Activated CD4-positive, CD25-positive, alpha-beta regulatory T cell treated with anti-CD3 and anti-CD28 coated beads, Interleukin-2, amount 50 U/mL, for 16 hours (primary cell): ENCODE data around the gene REPIN1.
A peak's percentile ranks its signal among the peaks of the same experiment; 100 is the strongest.

ENCODE experiments used
- DNase-seq: peaks from one replicate; pipeline ENCODE4 v3.0.0-alpha.2; 2020; ENCODE audit warnings: low read depth, low spot score

The REPIN1 gene

DNA sequence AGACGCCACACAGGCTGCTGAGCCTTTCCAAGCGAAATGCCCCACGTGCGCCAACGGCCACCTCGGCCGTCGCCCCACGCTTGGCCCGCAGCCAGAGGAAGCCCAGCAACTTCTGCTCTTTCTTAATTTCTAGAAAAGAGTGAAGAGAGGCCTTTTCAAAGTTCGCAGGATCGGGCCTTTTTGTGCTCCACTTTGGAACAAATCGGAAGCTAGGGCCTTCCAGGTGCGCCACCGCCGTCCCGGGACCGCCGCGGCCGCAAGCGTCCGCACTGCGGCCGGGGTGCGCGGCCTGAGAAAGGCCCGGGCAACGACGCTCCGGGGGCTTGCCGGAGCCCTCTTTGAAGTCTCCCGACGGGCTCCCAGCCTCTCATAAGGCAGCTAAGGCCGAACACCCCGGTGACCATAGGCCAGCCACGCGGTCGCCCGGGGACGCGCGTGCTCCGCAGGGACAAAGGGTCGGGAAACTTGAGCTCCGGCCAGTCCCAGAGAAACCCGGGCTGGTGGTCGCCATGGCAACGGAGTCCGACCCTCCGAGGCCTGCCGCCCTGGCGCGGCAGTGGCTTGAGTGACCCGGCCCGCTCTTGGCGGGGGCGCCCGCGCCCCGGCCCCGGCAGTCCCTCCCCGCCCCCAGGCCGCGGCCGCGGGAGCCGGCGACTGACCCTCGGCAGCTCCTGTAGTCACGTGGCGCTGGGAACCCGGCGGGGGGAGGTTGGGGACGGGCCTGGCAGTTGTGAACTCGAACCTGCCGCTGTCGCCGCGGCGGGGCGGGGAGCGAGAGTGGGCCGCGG is at the start of gene REPIN1:
Gene REPIN1, plus strand, starts transcription at position 727 of the 788 bp plus-strand sequence. CDS start 890 bp downstream, outside the sequence.
- peak; percentile 47 for DNase-seq

GRCh38 chr7:150321788-150322113 is 46.9 kb upstream of the REPIN1 start:
- no peak for DNase-seq

DNA sequence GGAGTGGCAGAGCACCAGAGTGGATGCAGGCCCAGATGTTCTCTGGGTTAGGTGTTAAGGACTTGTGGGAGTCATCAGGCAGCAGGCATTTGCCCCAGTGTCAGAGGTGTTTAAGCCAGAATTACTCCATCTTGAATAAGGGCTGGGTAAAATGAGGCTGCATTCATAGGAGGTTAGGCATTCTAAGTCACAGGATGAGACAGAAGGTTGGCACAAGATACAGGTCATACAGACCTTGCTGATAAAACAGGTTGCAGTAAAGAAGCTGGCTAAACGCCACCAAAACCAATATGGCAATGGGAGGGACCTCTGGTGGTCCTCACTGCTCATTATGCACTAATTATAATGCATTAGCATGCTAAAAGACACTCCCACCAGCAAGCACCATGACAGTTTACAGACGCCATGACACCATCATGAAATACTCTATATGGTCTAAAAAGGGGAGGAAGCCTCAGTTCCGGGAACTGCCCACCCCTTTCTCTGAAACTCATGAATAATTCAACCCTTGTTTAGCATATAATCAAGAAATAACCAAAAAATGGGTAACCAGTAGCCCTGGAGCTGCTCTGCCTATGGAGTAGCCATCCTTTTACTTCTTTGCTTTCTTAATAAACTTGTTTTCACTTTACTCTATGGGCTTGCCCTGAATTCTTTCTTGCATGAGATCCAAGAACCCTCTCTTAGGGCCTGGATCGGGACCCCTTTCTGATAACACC is 46.3 kb upstream of the REPIN1 start:
- peak; percentile 29 for DNase-seq

DNA sequence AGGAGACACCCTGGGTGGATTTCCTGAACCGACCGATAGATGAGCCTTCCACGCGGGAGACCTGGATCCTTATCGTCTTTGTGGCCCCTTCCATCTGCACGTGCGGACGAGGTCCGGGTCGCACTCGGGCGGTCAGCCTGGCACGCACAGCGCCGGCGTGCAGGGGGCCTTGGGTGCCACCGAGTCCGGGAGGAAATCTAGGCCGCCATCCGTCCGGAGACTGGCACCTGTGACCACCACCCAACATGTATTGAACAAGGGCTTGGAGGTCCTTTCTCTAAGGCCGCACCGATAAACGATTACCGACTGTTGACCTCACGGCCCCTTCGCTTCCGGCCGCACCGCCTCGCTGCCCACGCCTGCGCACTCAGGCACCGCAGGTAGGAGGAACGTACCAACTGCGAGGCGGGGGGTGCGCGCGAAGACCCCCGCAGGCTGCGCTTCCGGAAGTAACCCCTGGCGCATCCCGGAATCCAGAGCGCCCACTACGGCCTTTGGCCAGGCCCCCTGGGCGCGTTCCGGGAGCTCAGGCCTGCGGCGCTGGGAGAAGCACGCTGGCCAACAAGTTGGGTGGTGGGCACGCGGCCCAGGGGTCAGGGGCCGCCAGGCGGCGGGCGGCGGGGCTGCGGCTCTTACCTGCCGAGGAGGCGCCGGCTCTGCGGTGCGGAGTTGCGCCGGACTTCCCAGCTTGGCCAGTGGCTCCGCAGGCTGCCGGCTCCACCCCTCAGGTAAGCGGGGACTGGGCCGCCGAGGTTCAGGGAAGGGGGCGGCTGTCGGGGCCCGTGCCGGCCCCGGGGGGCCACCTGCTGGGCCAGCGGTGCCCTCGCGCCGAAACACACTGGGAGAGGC is 45.6 kb upstream of the REPIN1 start, which contains the start of the genes ACTR3C and LRRC61:
Gene ACTR3C, minus strand, starts transcription at position 713 of the 849 bp plus-strand sequence. CDS start 28,249 bp downstream, outside the sequence.
Gene LRRC61, plus strand, starts transcription at position 523 of the 849 bp plus-strand sequence. CDS start 13,507 bp downstream, outside the sequence.
- no peak for DNase-seq

DNA sequence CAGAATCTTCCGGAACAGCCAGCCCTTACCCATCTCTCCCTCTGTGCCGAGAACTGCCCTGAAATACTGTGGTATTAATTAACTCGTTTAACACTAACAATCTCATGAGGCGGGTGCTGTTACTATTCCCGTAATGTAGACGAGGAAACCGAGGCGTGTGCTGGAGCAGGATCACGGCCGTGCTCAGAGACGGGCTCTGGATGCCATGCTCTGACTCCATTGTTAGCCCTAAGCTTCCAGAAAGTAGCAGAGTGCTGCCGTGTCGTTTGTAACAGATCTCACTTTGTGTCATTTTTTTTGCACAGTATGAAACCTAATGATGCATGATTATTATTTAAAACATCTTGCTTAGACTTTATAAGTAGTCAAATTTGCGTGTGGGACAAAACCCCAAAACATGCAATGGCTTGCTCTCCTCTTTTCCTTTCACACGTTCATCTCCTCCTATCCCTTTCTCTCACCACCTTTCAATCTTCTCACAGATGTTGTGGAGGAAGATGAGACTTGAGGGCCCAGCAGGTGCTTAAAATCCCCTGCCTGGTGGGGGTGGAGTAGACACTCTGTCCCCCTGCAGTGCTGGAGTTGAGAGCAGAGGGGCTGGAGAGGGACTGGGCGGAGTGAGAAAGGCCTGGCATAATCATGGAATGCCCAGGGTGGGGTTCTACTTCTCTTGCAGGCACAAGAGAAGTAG is 44.8 kb upstream of the REPIN1 start:
- no peak for DNase-seq

GRCh38 chr7:150324373-150324961 is 44.2 kb upstream of the REPIN1 start:
- no peak for DNase-seq

- DNase-seq, result no peak
Observed at GRCh38 chr7:150325110-150325611, 43.5 kb upstream of the REPIN1 start.

GRCh38 chr7:150325901-150326300 is 42.7 kb upstream of the REPIN1 start:
- no peak for DNase-seq

DNA sequence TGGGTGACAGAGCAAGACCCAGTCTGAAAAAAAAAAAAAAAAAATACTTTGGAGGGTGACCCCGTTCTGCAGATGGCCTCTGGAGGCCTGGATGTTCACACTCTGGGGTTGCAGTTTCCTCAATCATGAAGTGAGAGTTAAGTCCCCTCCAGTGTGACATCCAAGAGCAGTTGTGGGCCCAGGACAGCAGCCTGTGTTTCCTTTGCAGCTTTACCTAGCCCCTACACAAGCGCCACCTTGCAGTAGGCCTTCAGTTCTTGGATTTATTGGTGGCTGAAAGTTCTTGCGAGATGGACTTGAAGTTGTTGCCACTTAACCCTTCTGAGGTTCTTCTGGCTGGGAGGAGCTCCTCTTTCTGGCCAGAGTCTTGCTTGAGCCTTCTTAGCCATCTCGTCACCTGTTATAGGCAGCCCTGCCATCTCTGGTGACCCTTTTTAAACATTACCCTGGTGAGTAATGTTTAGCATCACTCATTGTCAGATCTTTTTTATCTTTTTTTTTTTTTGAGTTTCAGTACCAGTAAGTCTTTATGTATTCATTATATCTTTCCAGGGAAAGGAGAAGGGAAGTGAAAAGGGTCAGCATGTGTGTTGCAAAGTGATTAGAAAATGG is 41.9 kb upstream of the REPIN1 start:
- no peak for DNase-seq

DNA sequence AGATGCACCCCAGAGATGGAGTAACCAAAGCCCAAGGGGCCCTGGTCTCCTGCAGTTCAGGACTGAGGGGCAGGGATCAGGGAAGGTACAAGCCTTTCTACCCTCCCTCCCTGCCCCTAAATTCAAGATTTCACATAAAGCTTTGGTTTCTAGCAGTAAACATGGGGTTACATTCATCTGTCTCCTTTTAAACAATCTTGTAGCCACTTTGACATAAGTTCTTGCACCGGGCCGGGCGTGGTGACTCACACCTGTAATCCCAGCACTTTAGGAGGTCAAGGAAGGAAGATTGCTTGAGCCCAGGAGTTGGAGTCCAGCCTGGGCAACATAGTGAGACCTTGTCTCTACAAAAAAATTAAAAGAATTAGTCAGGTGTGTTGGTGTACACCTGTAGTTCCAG is 41.3 kb upstream of the REPIN1 start:
- DNase-seq, result no peak

GRCh38 chr7:150329331-150330120 is 39.1 kb upstream of the REPIN1 start:
- DNase-seq, result no peak

- no peak for DNase-seq
Observed at GRCh38 chr7:150330211-150330885, 38.3 kb upstream of the REPIN1 start.

DNA sequence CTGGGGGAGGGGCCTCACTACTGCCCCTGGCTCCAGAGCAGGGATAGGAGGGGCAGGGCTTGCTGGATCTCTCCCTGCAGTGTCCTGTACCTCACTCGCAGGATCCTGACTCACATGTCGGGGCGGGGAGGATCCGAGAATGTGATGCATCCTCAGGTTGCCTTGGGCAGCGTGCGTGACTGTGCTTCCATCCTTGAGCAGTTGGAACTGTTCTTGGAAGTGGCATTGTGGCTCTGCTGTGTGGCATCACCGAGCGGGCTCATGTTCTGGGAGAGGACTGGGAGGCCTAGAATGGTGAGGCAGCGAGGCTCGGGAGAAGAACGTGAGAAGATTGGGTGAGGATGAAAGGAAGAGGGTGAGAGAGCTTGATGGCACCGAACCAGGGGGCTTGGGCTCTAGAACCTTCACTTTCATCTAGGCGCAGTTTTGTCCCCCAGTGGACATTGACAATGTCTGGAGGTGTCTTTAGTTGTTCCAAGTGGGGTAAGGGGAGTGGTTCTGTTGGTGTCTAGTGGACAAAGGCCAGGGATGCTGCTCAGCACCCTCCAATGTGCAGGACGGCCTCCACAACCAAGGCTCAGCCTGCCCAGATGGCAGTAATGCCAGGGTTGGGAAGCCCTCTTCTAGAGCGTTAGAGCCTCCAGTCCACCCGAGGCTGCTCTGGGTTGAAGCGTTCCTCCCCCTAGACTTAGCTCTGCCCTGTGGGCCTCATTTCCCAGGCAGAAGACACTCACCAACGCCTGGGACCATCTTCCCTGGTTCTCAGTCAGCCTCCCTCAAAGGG is 35.6 kb upstream of the REPIN1 start:
- no peak for DNase-seq

DNA sequence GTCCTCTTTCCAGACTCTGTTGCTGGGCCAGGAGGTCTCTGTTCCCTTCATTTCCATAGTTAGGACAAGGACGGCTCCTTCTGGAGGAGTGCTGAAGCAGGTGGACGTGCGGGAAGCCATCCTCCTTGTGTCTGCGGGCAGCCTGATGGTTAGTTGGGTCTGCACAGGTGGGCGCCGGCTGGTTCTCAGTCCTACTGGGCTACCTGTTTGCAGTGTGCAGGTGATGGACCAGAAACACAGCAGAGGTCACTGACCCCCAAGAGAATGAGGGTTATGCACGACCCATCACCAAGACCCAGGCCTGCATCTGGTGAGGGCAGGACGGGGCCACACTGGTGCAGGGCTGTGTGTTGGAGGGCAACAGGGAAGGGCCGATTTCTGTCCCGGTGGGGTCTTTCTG is 35.0 kb upstream of the REPIN1 start:
- no peak for DNase-seq

DNA sequence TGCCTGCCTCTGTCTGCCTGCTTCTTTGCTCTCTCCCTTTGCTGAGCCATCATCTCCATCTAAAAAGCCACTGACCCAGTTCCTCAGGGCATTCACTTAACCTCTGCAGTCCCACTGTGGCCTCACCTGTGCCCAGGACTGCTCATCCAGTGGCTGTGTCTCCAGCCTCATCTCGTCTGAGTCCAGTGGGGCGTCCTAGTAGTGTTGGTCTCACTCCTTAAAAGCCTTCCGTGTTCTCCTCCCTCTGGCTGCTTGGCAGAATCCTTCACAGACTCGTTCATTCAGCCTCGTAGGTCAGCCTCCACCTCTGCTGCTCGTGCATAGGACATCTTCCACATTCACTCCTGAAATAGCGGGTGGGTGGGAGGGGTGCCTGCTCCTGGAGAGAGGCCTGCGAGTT is 34.5 kb upstream of the REPIN1 start:
- no peak for DNase-seq

DNA sequence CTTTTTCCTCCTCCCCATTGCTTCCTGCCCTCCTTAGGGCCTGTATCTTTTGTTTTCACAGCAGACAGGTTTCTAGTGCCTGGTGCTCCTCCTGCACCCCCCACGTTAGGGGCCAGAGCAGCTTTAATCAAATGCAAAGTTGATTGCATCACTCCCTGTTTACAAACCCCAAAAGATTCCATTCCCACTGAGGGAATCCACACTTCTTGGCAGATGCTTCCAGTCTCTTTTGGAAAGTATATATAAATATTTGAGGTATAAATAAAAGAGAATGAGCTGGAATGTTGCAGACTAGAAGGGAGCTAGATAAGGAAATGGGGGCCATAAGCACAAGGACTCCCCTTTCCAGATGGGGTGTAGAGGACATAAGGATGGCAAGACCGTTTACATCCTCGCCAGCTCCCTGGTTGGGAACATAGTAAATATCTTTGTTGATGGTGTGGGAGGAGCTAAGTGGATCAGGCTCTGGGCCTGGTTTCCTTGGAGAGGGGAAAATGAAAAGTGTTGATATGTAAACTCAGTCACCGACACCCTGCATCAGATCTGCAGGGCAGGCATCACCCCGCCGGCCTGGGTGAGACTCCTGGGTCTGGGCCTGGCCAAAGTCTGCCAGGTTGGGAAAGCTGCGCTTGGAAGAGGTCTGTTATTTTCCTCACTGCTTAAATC is 33.4 kb upstream of the REPIN1 start:
- DNase-seq, result no peak

DNA sequence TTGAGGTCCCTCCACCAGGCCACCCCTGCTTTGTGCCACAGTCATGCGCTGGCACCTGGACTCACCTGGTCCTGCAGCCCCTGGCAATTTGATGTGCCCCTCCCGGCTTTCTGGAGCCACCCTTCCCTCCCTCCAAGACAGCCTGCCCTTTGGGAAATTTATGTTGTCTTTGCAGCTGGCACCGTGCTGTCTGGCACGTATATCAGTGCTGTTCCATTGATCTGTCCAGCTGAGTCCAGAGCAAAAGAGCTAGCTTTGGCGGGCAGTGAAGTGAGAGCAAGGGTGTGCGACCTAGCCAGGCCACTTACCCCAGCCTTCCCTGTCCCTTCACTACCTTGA is 32.9 kb upstream of the REPIN1 start:
- no peak for DNase-seq

DNA sequence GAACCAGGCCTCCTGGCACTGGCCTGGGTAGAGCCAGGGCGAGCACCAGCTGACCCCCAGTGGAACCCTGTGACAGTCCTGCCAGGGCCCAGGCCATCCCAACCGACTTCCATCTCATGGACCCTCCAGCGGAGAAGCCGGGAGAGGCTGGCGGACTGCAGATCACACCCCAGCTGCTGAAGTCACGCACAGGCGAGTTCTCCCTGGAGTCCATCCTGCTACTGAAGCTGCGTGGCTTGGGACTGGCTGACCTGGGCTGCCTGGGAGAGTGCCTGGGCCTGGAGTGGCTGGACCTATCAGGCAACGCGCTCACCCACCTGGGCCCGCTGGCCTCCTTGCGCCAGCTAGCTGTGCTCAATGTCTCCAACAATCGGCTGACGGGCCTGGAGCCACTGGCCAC is 31.9 kb upstream of the REPIN1 start:
- no peak for DNase-seq
